ENCODE data around the gene PRUNE2. TPM values are rescaled to one million over a fixed set of nuclear protein-coding genes. Genes with fewer than 3 reads are reported as not detected.
A peak's percentile ranks its signal among the peaks of the same experiment; 100 is the strongest.

PRUNE2 gene
- total and polyA plus RNA-seq, 11 donors = 0.51 to 7.7 (median 1.4) TPM

DNA sequence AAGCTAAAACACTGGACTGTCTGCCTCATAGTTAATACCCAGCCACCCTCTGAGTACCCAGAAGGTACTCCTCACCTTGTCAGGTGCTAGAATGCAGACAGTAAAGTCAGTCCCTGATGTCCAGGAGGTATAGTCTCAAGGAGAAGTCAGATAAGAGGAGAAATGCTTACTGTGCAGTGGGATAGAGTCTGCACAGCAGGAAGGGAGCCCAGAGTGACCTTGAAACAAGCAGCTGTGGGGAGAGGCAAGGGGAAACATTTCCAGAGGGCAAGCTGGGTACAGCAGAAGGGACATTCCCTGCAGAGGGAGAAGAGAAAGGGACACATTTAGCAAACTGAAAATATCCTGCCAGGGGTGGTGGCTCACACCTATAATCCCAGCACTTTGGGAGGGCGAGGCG is 324.2 kb downstream of the PRUNE2 start:
- 75 to 100% (median 100%) methylated on average over 2 of the region's 2 CpGs for WGBS, 4 donors
- H3K4me1 ChIP-seq = peaks cover 0 to 33% (median 0%) of the 10 kb centered on the region in 12 donors
- no peak overlapping the region for H3K27ac ChIP-seq
- DNase-seq = no peak
- ATAC-seq = no peak
- H3K36me3 ChIP-seq = no peaks in the 10 kb centered on the region
- no peaks in the 10 kb centered on the region for H3K9me3 ChIP-seq
- H3K4me3 ChIP-seq = no peak overlapping the region
- H3K27me3 ChIP-seq = no peaks in the 10 kb centered on the region
- TF ChIP-seq POLR2A (IDR thresholded peaks at IDR 0.05) = no peak
- TF ChIP-seq, protein P1, sequence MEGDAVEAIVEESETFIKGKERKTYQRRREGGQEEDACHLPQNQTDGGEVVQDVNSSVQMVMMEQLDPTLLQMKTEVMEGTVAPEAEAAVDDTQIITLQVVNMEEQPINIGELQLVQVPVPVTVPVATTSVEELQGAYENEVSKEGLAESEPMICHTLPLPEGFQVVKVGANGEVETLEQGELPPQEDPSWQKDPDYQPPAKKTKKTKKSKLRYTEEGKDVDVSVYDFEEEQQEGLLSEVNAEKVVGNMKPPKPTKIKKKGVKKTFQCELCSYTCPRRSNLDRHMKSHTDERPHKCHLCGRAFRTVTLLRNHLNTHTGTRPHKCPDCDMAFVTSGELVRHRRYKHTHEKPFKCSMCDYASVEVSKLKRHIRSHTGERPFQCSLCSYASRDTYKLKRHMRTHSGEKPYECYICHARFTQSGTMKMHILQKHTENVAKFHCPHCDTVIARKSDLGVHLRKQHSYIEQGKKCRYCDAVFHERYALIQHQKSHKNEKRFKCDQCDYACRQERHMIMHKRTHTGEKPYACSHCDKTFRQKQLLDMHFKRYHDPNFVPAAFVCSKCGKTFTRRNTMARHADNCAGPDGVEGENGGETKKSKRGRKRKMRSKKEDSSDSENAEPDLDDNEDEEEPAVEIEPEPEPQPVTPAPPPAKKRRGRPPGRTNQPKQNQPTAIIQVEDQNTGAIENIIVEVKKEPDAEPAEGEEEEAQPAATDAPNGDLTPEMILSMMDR (IDR thresholded peaks at IDR 0.05) = no peak
- intact Hi-C loops (cut with DNase I) = no loop called here

DNA sequence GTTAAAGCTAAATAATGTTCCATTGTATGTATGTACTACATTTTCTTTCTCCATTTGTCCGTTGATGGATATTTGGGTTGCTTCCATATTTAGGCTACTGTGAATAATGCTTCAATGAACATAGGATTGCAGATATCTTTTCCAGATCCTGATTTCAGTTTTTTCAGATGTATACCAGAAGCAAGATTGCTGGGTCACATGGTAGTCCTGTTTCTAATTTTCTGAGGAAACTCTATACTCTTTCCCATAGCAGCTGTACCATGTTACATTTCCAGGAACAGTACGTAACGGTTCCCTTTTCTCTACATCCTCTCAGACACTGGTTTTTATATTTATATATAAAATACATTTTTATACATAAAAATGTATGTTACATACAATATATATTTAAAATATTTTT is 325.1 kb downstream of the PRUNE2 start:
- TF ChIP-seq, protein P1 (IDR thresholded peaks at IDR 0.05) = no peak
- no peak for TF ChIP-seq POLR2A (IDR thresholded peaks at IDR 0.05)
- Histone ChIP-seq H3K4me3 (no peak overlapping the region), H3K9me3 (no peaks in the 10 kb centered on the region), H3K36me3 (no peaks in the 10 kb centered on the region), H3K27me3 (no peaks in the 10 kb centered on the region), H3K4me1 (peaks cover 0 to 32% (median 0%) of the 10 kb centered on the region in 12 donors), H3K27ac (peak overlapping the region in 1 of 12 donors; percentile 61)
- 74 to 87% (median 79%) methylated on average over 3 of the region's 3 CpGs for WGBS, 4 donors
- intact Hi-C loops (cut with DNase I) = no loop called here
- no peak for DNase-seq
- no peak for ATAC-seq

DNA sequence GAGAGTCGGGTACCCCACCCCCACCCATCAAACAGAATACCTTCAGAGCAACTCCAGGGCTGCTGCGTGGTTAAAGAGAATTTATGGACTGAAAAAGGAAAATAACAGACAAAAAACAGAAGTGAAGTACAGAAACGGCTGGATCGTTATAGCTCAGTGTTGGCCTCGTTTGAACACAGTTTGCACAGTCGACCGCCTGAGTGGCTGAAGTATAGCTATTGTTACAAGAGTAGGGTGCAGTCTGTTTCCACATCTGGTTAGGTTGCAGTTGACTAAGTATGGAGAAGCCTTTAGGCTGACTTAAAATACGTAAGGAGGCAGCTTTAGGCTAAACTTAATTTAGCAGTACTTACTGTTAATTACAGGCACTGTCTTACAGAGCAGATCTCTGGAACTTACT is 325.7 kb downstream of the PRUNE2 start:
- no peaks in the 10 kb centered on the region for H3K36me3 ChIP-seq
- 75 to 84% (median 82%) methylated on average over 8 of the region's 8 CpGs for WGBS, 4 donors
- intact Hi-C loops (cut with DNase I) = no loop called here

DNA sequence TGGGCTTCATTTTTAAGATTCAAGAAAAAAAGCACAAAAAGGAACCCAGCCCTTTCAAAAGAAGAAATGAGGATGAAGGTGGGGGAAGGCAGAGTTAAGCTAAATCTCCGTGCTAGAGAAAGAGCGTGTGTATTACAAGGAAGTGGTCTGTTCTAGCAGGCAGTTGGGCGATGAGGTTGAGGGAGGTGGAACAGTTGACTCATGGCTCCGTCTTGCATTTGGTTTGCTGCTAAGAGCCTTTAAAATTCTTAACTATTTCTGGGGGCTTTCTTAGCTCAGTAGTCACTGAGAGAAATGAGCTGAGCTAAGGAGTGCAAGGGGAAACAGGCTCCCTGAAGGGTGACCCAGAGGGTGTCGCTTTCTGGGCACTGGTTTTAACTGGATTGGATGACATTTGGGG is 329.6 kb downstream of the PRUNE2 start:
- Histone ChIP-seq H3K4me3 (no peak overlapping the region), H3K4me1 (peaks cover 0 to 49% (median 0%) of the 10 kb centered on the region in 12 donors), H3K27ac (peak overlapping the region in 1 of 12 donors; percentile 79), H3K27me3 (peaks cover 0 to 17% (median 0%) of the 10 kb centered on the region in 9 donors), H3K9me3 (no peaks in the 10 kb centered on the region), H3K36me3 (no peaks in the 10 kb centered on the region)
- peak in 3 of 5 donors; percentile 25 to 51 (median 38) for DNase-seq
- WGBS, 4 donors = 66 to 75% (median 74%) methylated on average over 5 of the region's 5 CpGs
- TF ChIP-seq, protein P1 (IDR thresholded peaks at IDR 0.05) = no peak
- no peak for TF ChIP-seq POLR2A (IDR thresholded peaks at IDR 0.05)
- intact Hi-C loops (cut with DNase I) = no loop called here
- ATAC-seq = peak in 2 of 4 donors; percentile 46 to 64

More for the DNA sequence above, 325.7 kb downstream of the PRUNE2 start:
- peaks cover 0 to 33% (median 0%) of the 10 kb centered on the region in 12 donors for H3K4me1 ChIP-seq
- TF ChIP-seq POLR2A (IDR thresholded peaks at IDR 0.05) = no peak
- TF ChIP-seq, protein P1 (IDR thresholded peaks at IDR 0.05) = no peak
- ATAC-seq (no peak), DNase-seq (no peak)
- H3K4me3 ChIP-seq = no peak overlapping the region
- H3K27ac ChIP-seq = peak overlapping the region in 1 of 12 donors; percentile 61
- H3K9me3 ChIP-seq = no peaks in the 10 kb centered on the region
- no peaks in the 10 kb centered on the region for H3K27me3 ChIP-seq

Data from heart left ventricle (tissue), 16 donors.